Activated CD4-positive, alpha-beta T cell treated with anti-CD3 and anti-CD28 coated beads, Interleukin-2, amount 50 U/mL, for 24 hours (primary cell): ENCODE results near the gene TRIM28.

Experiments used
- DNase-seq, 2 donors: peaks; one replicate each; pipeline ENCODE4 v3.0.0-alpha.2; 2020; ENCODE audit warnings: low read depth in 1 of 2, low spot score in 1 of 2

TRIM28 gene

GRCh38 chr19:58560007-58560887 is 16.4 kb downstream of the TRIM28 start:
- no peak for DNase-seq

- no peak for DNase-seq
Observed at GRCh38 chr19:58560921-58561320, 17.1 kb downstream of the TRIM28 start.

- DNase-seq, result no peak
Observed at GRCh38 chr19:58561373-58562121, 17.7 kb downstream of the TRIM28 start.

- DNase-seq, result no peak
Observed at GRCh38 chr19:58562122-58563033, 18.5 kb downstream of the TRIM28 start.

- no peak for DNase-seq
Observed at GRCh38 chr19:58563034-58563573, 19.2 kb downstream of the TRIM28 start.

- no peak for DNase-seq
Observed at GRCh38 chr19:58563823-58564222, 20.0 kb downstream of the TRIM28 start.

- DNase-seq, result no peak
Observed at GRCh38 chr19:58566989-58567388, 23.1 kb downstream of the TRIM28 start.

- no peak for DNase-seq
Observed at GRCh38 chr19:58568453-58569130, 24.7 kb downstream of the TRIM28 start.

GRCh38 chr19:58569191-58569942 is 25.5 kb downstream of the TRIM28 start:
- DNase-seq, result no peak

- no peak for DNase-seq
Observed at GRCh38 chr19:58569943-58570670, 26.2 kb downstream of the TRIM28 start.

GRCh38 chr19:58570770-58571574 is 27.1 kb downstream of the TRIM28 start:
- no peak for DNase-seq

- DNase-seq, result no peak
Observed at GRCh38 chr19:58571575-58571947, 27.7 kb downstream of the TRIM28 start.

GRCh38 chr19:58572026-58572817 is 28.4 kb downstream of the TRIM28 start:
- no peak for DNase-seq

GRCh38 chr19:58572818-58573657 is 29.2 kb downstream of the TRIM28 start, which contains the start of gene MZF1:
Gene MZF1, minus strand, starts transcription at chr19:58573335. Its CDS starts 1,946 bp downstream, at chr19:58571389.
- DNase-seq, result peak; percentile 97 to 100

- DNase-seq, result no peak
Observed at GRCh38 chr19:58573658-58574164, 29.8 kb downstream of the TRIM28 start.
